Mucosa of descending colon (tissue), 3 donors: ENCODE data around the gene ELK4. TPM values are rescaled to one million over a fixed set of nuclear protein-coding genes. Genes with fewer than 3 reads are reported as not detected.
A peak's percentile ranks its signal among the peaks of the same experiment; 100 is the strongest.

Experiments used
- ATAC-seq: fragments of 200-7000 bp; cut with Tn5 transposase; one replicate; pipeline ENCODE4 v1.9.1; 2020; ENCODE audit warnings: mild to moderate bottlenecking, moderate library complexity
- DNase-seq, 3 donors: peaks; one replicate each; pipeline ENCODE4 v3.0.0-alpha.2; 2020
- H3K36me3 ChIP-seq: fragments of 200-600 bp; one replicate; pipeline ENCODE4 v1.8.0; 2021; ENCODE audit warnings: low read depth, mild to moderate bottlenecking
- H3K4me1 ChIP-seq: fragments of 200-600 bp; one replicate; pipeline ENCODE4 v1.8.0; 2021; ENCODE audit warnings: low read depth, mild to moderate bottlenecking
- H3K4me3 ChIP-seq: fragments of 200-600 bp; one replicate; pipeline ENCODE4 v1.8.0; 2021; ENCODE audit warnings: mild to moderate bottlenecking
- H3K9me3 ChIP-seq: fragments of 200-600 bp; one replicate; pipeline ENCODE4 v1.8.0; 2021; ENCODE audit warnings: mild to moderate bottlenecking
- intact Hi-C, 2 donors: fragments of 100-400 bp; cut with DNase I in 1 of 2; cut with micrococcal nuclease in 1 of 2; formaldehyde crosslinking; loops; one replicate each; pipeline versions ENCODE4 v1.11.0 to v1.11.1; 2022; cut with DNase I, micrococcal nuclease
- total RNA-seq, 3 donors: library from RNA; stranded (reverse); fragmentation: NEBNext Ultra II Directional in 2 of 3; extraction: Animal tissue kit (Norgen Biotek cat#: 25700) in 2 of 3; gene quantifications; one replicate each; pipeline versions ENCODE4 v1.2.1 to v1.2.4, GENCODE V29; 2021 to 2023
- TF ChIP-seq, protein P1 (sequence below): fragments of 200-600 bp; IDR thresholded peaks from one replicate; pipeline ENCODE4 v1.8.0; 2022; ENCODE audit warnings: antibody characterized with exemption, mild to moderate bottlenecking
- donor health status: DM: no; HTN: no; CAD: no; lungs with moderate emphysema.
- donor health status: DM: no; HTN: no; CAD: no.
- donor health status: DM: no; HTN: yes; CAD: no.

The ELK4 gene
- total RNA-seq, 3 donors from 2014 or later = 43.1 to 60.6 (median 47.6) TPM

- DNase-seq = no peak
- intact Hi-C loops = no loop called here
- peaks cover 5% of the 10 kb centered on the region for H3K4me1 ChIP-seq
- no peaks in the 10 kb centered on the region for H3K9me3 ChIP-seq
- H3K4me3 ChIP-seq = no peak overlapping the region
- TF ChIP-seq, protein P1, sequence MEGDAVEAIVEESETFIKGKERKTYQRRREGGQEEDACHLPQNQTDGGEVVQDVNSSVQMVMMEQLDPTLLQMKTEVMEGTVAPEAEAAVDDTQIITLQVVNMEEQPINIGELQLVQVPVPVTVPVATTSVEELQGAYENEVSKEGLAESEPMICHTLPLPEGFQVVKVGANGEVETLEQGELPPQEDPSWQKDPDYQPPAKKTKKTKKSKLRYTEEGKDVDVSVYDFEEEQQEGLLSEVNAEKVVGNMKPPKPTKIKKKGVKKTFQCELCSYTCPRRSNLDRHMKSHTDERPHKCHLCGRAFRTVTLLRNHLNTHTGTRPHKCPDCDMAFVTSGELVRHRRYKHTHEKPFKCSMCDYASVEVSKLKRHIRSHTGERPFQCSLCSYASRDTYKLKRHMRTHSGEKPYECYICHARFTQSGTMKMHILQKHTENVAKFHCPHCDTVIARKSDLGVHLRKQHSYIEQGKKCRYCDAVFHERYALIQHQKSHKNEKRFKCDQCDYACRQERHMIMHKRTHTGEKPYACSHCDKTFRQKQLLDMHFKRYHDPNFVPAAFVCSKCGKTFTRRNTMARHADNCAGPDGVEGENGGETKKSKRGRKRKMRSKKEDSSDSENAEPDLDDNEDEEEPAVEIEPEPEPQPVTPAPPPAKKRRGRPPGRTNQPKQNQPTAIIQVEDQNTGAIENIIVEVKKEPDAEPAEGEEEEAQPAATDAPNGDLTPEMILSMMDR = no peak
- no peak for ATAC-seq
- H3K36me3 ChIP-seq = no peaks in the 10 kb centered on the region
Measured at GRCh38 chr1:205572421-205572820, 59.4 kb downstream of the ELK4 start.

DNA sequence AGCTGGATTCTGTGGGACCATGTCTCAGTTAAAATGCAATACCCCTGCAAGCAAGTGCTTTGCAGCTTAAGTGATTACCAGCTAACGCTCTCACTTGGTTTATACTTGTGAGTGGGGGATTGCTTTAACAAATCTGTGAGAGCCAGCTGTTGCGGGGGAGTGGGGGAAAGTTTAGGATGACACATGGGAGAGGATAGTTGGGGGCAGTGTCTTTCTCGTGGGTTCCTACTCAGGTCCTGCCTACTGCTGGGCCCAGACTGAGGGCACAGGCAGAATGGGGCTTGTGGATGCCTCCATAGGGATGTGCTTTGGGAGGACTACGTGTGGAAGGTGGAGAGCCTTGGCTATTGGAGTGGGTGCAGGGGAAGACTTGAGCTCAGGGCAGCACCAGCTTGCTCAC, 60.1 kb downstream of the ELK4 start:
- H3K4me3 ChIP-seq = no peak overlapping the region
- peaks cover 5% of the 10 kb centered on the region for H3K4me1 ChIP-seq
- no peak for ATAC-seq
- TF ChIP-seq, protein P1 = no peak
- no peaks in the 10 kb centered on the region for H3K9me3 ChIP-seq
- H3K36me3 ChIP-seq = no peaks in the 10 kb centered on the region
- no peak for DNase-seq
- intact Hi-C loops = no loop called here

- Histone ChIP-seq H3K36me3 (no peaks in the 10 kb centered on the region), H3K4me1 (peaks cover 5% of the 10 kb centered on the region), H3K4me3 (no peak overlapping the region), H3K9me3 (no peaks in the 10 kb centered on the region)
- TF ChIP-seq, protein P1 = no peak
- DNase-seq (no peak), ATAC-seq (no peak)
- intact Hi-C loops = no loop called here
Measured at GRCh38 chr1:205570796-205571537, 60.8 kb downstream of the ELK4 start.

GRCh38 chr1:205570173-205570501, 61.7 kb downstream of the ELK4 start:
- intact Hi-C loops = no loop called here

GRCh38 chr1:205569411-205570172, 62.2 kb downstream of the ELK4 start:
- Histone ChIP-seq H3K4me1 (peaks cover 4% of the 10 kb centered on the region), H3K9me3 (no peaks in the 10 kb centered on the region), H3K36me3 (no peaks in the 10 kb centered on the region), H3K4me3 (no peak overlapping the region)
- TF ChIP-seq, protein P1 = no peak
- intact Hi-C loops = no loop called here
- ATAC-seq (peak; percentile 33), DNase-seq (peak in 1 of 3 donors; percentile 57)

More at GRCh38 chr1:205570173-205570501, 61.7 kb downstream of the ELK4 start:
- ATAC-seq = no peak
- TF ChIP-seq, protein P1 = no peak
- Histone ChIP-seq H3K4me3 (no peak overlapping the region), H3K4me1 (peaks cover 4% of the 10 kb centered on the region), H3K36me3 (no peaks in the 10 kb centered on the region), H3K9me3 (no peaks in the 10 kb centered on the region)
- no peak for DNase-seq
